Peyer's patch (tissue), 4 donors: ENCODE results near the gene ESYT2.

Experiments
- POLR2A ChIP-seq, 2 donors: fragments of 450-650 bp; IDR thresholded peaks; one replicate each; pipeline ENCODE4 v1.5.1; 2017; ENCODE audit warnings: antibody characterized with exemption in 2 of 2, mild to moderate bottlenecking in 2 of 2, moderate library complexity in 2 of 2
- TF ChIP-seq, protein P1 (sequence below), 6 experiments: fragments of 450-650 bp in 4 of 6; fragments of 200-600 bp in 2 of 6; sonication (generic) in 1 of 6; IDR thresholded peaks; one replicate each; pipeline ENCODE4 v1.5.1; 2017 to 2019; ENCODE audit warnings: antibody characterized with exemption in 6 of 6, mild to moderate bottlenecking in 3 of 6, moderate library complexity in 1 of 6

DNA sequence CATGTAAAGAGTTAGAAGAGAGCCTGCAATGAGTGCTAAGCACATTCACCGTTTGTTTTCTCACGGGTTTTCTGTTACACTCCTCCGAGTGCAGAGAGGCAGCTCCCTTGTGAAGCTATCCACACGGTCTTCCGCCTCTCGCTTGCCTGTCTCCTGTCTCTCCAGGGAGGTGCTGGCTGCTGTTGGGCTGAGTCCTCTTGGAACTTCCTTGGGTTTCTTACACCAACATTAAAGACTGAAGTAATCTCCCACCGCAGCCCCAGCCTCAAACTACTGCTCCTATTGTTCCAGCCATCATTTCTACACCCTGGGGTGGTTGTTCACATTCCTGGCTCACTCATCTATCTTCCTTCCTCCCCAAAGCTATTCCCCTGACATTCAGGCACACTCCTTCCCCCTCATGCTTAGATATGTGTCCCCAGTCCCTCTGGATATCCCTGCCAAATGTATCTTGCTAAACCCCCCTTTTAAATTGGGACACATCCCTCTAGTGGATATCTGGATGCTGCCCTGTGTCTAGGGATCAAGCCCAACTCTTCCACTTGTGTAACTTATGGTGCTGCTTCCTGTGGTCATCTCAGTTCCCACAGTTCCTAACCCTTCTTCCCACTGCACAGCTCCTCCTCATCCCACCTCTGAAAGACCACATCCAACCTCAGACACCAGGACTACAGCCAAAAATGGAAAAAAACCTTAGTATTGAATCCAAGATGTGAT lies 14.1 kb downstream of the ESYT2 start:
- TF ChIP-seq, protein P1, sequence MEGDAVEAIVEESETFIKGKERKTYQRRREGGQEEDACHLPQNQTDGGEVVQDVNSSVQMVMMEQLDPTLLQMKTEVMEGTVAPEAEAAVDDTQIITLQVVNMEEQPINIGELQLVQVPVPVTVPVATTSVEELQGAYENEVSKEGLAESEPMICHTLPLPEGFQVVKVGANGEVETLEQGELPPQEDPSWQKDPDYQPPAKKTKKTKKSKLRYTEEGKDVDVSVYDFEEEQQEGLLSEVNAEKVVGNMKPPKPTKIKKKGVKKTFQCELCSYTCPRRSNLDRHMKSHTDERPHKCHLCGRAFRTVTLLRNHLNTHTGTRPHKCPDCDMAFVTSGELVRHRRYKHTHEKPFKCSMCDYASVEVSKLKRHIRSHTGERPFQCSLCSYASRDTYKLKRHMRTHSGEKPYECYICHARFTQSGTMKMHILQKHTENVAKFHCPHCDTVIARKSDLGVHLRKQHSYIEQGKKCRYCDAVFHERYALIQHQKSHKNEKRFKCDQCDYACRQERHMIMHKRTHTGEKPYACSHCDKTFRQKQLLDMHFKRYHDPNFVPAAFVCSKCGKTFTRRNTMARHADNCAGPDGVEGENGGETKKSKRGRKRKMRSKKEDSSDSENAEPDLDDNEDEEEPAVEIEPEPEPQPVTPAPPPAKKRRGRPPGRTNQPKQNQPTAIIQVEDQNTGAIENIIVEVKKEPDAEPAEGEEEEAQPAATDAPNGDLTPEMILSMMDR (IDR thresholded peaks at IDR 0.05) = no peak
- no peak for TF ChIP-seq POLR2A (IDR thresholded peaks at IDR 0.05)
